Fibroblast of lung (primary cell): ENCODE measurements around the gene JPH3.

Experiments used
- CTCF ChIP-seq, 2 donors: IDR thresholded peaks in 1 of 2; conservative IDR thresholded peaks in 1 of 2; 1 replicate in 1 of 2; 2 replicates in 1 of 2; pipeline ENCODE4 v1.5.1; 2011 to 2012; ENCODE audit warnings: low read length in 2 of 2, control low read depth in 1 of 2, inconsistent platforms in 1 of 2, low read depth in 1 of 2, mild to moderate bottlenecking in 1 of 2
- EZH2 ChIP-seq: IDR thresholded peaks from 2 replicates; pipeline ENCODE4 v1.5.1; 2012; ENCODE audit warnings: low read length, control low read depth, mild to moderate bottlenecking; ENCODE audit errors: missing control alignments

GRCh38 chr16:87552772-87553573 is 49.3 kb upstream of the JPH3 start:
- no peak for TF ChIP-seq CTCF (conservative IDR thresholded peaks at IDR 0.05 in 1 of 2, IDR thresholded peaks at IDR 0.05 in 1 of 2; ENCODE audit: low read depth in 1 of 2, low read length in 2 of 2)
- TF ChIP-seq EZH2 = no peak
